PC-3 (cell line): ENCODE data around the gene HEXIM1. TPM values are rescaled to one million over a fixed set of nuclear protein-coding genes. Genes with fewer than 3 reads are reported as not detected.
A peak's percentile ranks its signal among the peaks of the same experiment; 100 is the strongest.

Experiments
- ATAC-seq: fragments of 200-7000 bp; cut with Tn5 transposase; 2 replicates; pipeline ENCODE4 v1.9.1; 2020; ENCODE audit warnings: mild to moderate bottlenecking, moderate library complexity
- BruUV-seq: library from RNA; stranded (reverse); fragments of 400-500 nt; replicated peaks from 2 replicates; lab custom pipeline; 2021; lab: Mats Ljungman, UMichigan
- CTCF ChIA-PET: fragments of 300-600 bp; sonication (Branson Sonifier 250); formaldehyde crosslinking; loops from one replicate; lab custom pipeline; 2022; ENCODE audit warnings: antibody characterized with exemption; lab: Charles Lee
- POLR2A ChIA-PET: fragments of 300-600 bp; sonication (Branson Sonifier 250); formaldehyde crosslinking; loops from one replicate; lab custom pipeline; 2022; ENCODE audit warnings: antibody characterized with exemption; ENCODE audit not compliant: unreplicated experiment; lab: Charles Lee
- DNase-seq: peaks from one replicate; pipeline ENCODE4 v3.0.0-alpha.2; 2015
- H2AFZ ChIP-seq: fragments of 300-600 bp; sonication (generic); 2 replicates; pipeline ENCODE4 v1.6.0; 2016; ENCODE audit warnings: antibody characterized with exemption, low read length
- H3F3A ChIP-seq: fragments of 300-600 bp; sonication (generic); one replicate; pipeline ENCODE4 v1.6.0; 2017; ENCODE audit warnings: antibody characterized with exemption, low read length, control low read depth, mild to moderate bottlenecking; ENCODE audit not compliant: unreplicated experiment
- H3K27ac ChIP-seq: fragments of 300-600 bp; sonication (generic); 2 replicates; pipeline ENCODE4 v1.5.1; 2016; ENCODE audit warnings: mild to moderate bottlenecking, low read length
- H3K27me3 ChIP-seq: fragments of 300-600 bp; sonication (generic); 2 replicates; pipeline ENCODE4 v1.6.1; 2016; ENCODE audit warnings: low read length, mixed read lengths
- H3K36me3 ChIP-seq: fragments of 300-600 bp; sonication (generic); 2 replicates; pipeline ENCODE4 v1.6.1; 2016; ENCODE audit warnings: low read depth, mixed run types, low read length, mixed read lengths
- H3K4me1 ChIP-seq: fragments of 300-600 bp; sonication (generic); 2 replicates; pipeline ENCODE4 v1.5.1; 2016; ENCODE audit warnings: low read length; ENCODE audit not compliant: insufficient read depth
- H3K4me2 ChIP-seq: fragments of 300-600 bp; sonication (generic); 2 replicates; pipeline ENCODE4 v1.6.0; 2016; ENCODE audit warnings: low read length
- H3K4me3 ChIP-seq: fragments of 300-600 bp; sonication (generic); 2 replicates; pipeline ENCODE4 v1.5.1; 2016; ENCODE audit warnings: mild to moderate bottlenecking, low read length, mixed read lengths
- H3K79me2 ChIP-seq: fragments of 300-600 bp; sonication (generic); 2 replicates; pipeline ENCODE4 v1.6.1; 2017; ENCODE audit warnings: low read length, mixed read lengths
- H3K9ac ChIP-seq: fragments of 300-600 bp; sonication (generic); 2 replicates; pipeline ENCODE4 v1.6.0; 2016; ENCODE audit warnings: mild to moderate bottlenecking, low read length
- H3K9me2 ChIP-seq: fragments of 300-600 bp; sonication (generic); replicated peaks from 2 replicates; pipeline ENCODE4 v1.6.1; 2016; ENCODE audit warnings: mixed run types, low read length, mixed read lengths
- H3K9me3 ChIP-seq: fragments of 300-600 bp; sonication (generic); 2 replicates; pipeline ENCODE4 v1.6.1; 2016; ENCODE audit warnings: low read length, mixed read lengths
- H4K20me1 ChIP-seq: fragments of 300-600 bp; sonication (generic); 2 replicates; pipeline ENCODE4 v1.6.1; 2016; ENCODE audit warnings: low read length, mixed read lengths
- EZH2 ChIP-seq: fragments of 300-600 bp; sonication (generic); IDR thresholded peaks from one replicate; pipeline ENCODE4 v1.6.1; 2017; ENCODE audit warnings: antibody characterized with exemption, mild to moderate bottlenecking, low read length; ENCODE audit not compliant: unreplicated experiment
- EZH2phosphoT487 ChIP-seq: fragments of 300-600 bp; sonication (generic); IDR thresholded peaks from 2 replicates; pipeline ENCODE4 v1.6.1; 2018; ENCODE audit warnings: mild to moderate bottlenecking, antibody characterized with exemption, low read length, borderline replicate concordance
- intact Hi-C: fragments of 100-400 bp; cut with micrococcal nuclease; formaldehyde crosslinking; loops from 2 replicates; pipeline ENCODE4 v1.9.0; 2023
- total RNA-seq: library from RNA; depleted of rRNA; stranded (reverse); fragments of >200 nt; gene quantifications from 2 replicates; pipeline ENCODE4 v1.2.3, GENCODE V29; 2014
- TF ChIP-seq, protein P1 (sequence below): fragments of 300-600 bp; sonication (generic); conservative IDR thresholded peaks from 2 replicates; pipeline ENCODE4 v1.5.1; 2017; ENCODE audit warnings: antibody characterized with exemption, low read depth, mild to moderate bottlenecking, low read length

HEXIM1 gene
- total RNA-seq, 1 experiment from 2014 or later, result 47.3 TPM

DNA sequence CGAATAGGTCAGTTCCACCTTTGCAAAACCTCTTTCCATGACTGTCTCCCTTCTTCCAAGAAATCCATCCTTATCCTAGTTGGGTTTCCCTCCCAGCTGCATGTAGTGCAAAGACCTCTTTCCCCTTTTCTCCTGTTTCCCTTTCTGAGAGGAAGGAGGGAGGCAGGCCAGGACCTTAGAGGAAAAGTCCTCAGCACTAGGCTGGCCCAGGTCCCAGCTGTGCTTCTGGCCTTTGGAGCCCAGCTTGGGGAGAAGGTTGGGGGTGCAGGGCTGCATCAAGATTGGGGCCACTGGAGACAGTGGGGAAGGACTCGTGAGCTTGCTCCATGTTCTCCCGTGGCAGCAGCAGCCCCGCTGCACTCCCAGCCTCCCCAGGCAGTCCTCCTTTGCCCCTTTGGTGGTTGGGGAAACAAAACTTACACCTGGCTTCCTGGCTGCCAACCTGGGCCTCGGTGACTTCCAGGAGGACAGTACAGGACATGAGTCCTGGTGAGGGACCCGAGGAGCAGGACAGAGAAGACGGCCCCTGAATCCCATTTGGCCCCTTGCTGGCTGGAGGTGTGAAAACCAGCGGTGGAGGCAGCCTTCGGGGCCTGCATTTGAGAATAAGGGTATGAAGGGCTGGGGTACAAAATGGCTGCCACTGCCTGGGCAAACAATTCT lies 13.9 kb downstream of the HEXIM1 start:
- Histone ChIP-seq H3K27me3 (no peaks in the 10 kb centered on the region), H4K20me1 (no peaks in the 10 kb centered on the region), H3K36me3 (no peaks in the 10 kb centered on the region), H3K27ac (no peak overlapping the region), H2AFZ (peak overlapping the region; percentile 44), H3K9ac (peak overlapping the region; percentile 35), H3K4me3 (peak overlapping the region; percentile 61), H3K4me1 (peaks cover 39% of the 10 kb centered on the region), H3K9me2 (no peaks in the 10 kb centered on the region), H3K79me2 (peaks cover 33% of the 10 kb centered on the region), H3F3A (no peaks in the 10 kb centered on the region), H3K4me2 (peak overlapping the region; percentile 83), H3K9me3 (no peaks in the 10 kb centered on the region)
- ATAC-seq, result no peak
- intact Hi-C loops, result no loop called here
- TF ChIP-seq, protein P1, sequence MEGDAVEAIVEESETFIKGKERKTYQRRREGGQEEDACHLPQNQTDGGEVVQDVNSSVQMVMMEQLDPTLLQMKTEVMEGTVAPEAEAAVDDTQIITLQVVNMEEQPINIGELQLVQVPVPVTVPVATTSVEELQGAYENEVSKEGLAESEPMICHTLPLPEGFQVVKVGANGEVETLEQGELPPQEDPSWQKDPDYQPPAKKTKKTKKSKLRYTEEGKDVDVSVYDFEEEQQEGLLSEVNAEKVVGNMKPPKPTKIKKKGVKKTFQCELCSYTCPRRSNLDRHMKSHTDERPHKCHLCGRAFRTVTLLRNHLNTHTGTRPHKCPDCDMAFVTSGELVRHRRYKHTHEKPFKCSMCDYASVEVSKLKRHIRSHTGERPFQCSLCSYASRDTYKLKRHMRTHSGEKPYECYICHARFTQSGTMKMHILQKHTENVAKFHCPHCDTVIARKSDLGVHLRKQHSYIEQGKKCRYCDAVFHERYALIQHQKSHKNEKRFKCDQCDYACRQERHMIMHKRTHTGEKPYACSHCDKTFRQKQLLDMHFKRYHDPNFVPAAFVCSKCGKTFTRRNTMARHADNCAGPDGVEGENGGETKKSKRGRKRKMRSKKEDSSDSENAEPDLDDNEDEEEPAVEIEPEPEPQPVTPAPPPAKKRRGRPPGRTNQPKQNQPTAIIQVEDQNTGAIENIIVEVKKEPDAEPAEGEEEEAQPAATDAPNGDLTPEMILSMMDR, result no peak
- no peak for TF ChIP-seq EZH2
- TF ChIP-seq EZH2phosphoT487, result no peak
- no peak for DNase-seq
- ChIA-PET CTCF (interaction anchor here (1.2 to 2.3 kb wide), 4 partner anchors 10 to 36 kb away, joined by 12 to 22 read pairs (median 18); partner anchors contain the start of genes ACBD4 and HEXIM1), POLR2A (interaction anchor here (0.7 to 2.7 kb wide), 5 partner anchors 9 to 752 kb away, joined by 3 to 77 read pairs (median 8); partner anchors contain the start of gene HEXIM1)
- no TSS peak for BruUV-seq

DNA sequence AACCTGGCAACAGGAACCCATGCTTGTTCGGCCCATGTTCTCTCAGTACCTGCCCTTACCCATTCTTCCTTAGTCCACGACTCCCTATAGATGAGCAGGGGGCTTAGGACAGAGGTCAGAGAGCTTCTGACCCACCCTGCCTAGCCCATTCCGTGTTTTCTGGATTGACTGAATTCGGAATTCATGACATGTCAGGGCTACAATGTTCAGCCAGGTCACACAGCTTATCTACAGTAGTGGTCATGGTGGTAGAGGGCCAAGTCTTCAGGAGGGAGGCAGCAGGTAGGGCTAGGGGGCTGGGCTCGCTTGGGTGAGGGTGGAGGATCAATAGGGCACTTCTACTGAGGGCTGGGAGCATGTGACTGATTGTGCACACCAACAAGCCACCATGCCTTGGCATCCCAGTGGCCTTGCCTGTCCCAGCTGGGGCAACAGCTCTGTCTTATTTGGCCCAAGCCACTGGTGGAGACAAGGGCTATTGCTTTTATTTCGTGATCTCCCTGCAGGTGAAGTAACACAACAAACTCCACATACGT lies 16.5 kb downstream of the HEXIM1 start:
- ATAC-seq (no peak), DNase-seq (no peak)
- H3K79me2 ChIP-seq, result peaks cover 19% of the 10 kb centered on the region
- H3F3A ChIP-seq, result no peaks in the 10 kb centered on the region
- no peak overlapping the region for H3K4me2 ChIP-seq
- no peak overlapping the region for H3K27ac ChIP-seq
- intact Hi-C loops, result no loop called here
- TF ChIP-seq EZH2phosphoT487, result no peak
- TF ChIP-seq, protein P1, result no peak
- no peak for TF ChIP-seq EZH2
- H4K20me1 ChIP-seq, result no peaks in the 10 kb centered on the region
- no peak overlapping the region for H2AFZ ChIP-seq
- peaks cover 16% of the 10 kb centered on the region for H3K4me1 ChIP-seq
- no peaks in the 10 kb centered on the region for H3K9me2 ChIP-seq
- POLR2A ChIA-PET, result no interaction called here
- no peaks in the 10 kb centered on the region for H3K9me3 ChIP-seq
- H3K9ac ChIP-seq, result no peak overlapping the region
- H3K4me3 ChIP-seq, result no peak overlapping the region
- H3K27me3 ChIP-seq, result no peaks in the 10 kb centered on the region
- 0 out of 2 replicates have a peak, but pooled peaks cover 6% of the 10 kb centered on the region for H3K36me3 ChIP-seq
- no TSS peak for BruUV-seq
- CTCF ChIA-PET, result no interaction called here
